T-helper 1 cell treated with Interleukin-12 subunit alpha and Interleukin-12 subunit beta and Interleukin-4 antibody, amounts not matched to agents 30 μg/mL and 1 μg/mL, for 36 hours (primary cell): ENCODE measurements around the gene TSPAN11.
"Not testable (repeated sequence)": the region's sequence is repeated elsewhere in the genome, so short reads cannot be mapped to it uniquely, and the experiment has no call there.

Experiments used
- H3K27ac Mint-ChIP-seq: one replicate; pipeline ENCODE4 v1.8.0; 2021; ENCODE audit warnings: mild to moderate bottlenecking, mixed read lengths
- H3K27me3 Mint-ChIP-seq: one replicate; pipeline ENCODE4 v1.8.0; 2021; ENCODE audit warnings: low read depth, mixed read lengths
- H3K36me3 Mint-ChIP-seq: one replicate; pipeline ENCODE4 v1.8.0; 2021; ENCODE audit warnings: low read depth, mixed read lengths
- H3K4me1 Mint-ChIP-seq: one replicate; pipeline ENCODE4 v1.8.0; 2021; ENCODE audit warnings: low read depth, mixed read lengths
- H3K4me3 Mint-ChIP-seq: one replicate; pipeline ENCODE4 v1.8.0; 2021; ENCODE audit warnings: mild to moderate bottlenecking, moderate library complexity, mixed read lengths
- H3K9me3 Mint-ChIP-seq: one replicate; pipeline ENCODE4 v1.8.0; 2021; ENCODE audit warnings: mixed read lengths

The TSPAN11 gene

DNA sequence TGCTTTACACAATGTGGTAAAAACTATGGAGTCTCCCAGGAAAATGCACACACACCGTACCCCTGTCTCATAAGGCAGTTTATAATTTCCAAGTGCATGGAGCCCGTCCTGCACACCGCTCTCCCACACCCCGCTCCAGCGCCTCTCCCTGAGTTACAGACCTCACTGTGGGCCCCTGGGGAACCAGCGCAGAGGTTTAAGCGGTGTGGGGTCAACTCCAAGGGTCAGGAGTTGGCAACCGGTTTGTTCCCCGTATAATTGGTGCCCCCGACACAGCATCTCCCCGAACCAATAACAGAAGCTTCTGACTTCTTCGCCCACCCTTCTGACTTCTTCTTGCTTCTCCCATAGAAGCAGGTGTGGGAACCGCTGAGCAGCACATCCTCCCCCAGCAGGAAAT is 88.7 kb downstream of the TSPAN11 start:
- peaks cover 6% of the 10 kb centered on the region for H3K27me3 Mint-ChIP-seq
- H3K4me1 Mint-ChIP-seq = no peaks in the 10 kb centered on the region
- H3K27ac Mint-ChIP-seq = no peak overlapping the region
- H3K9me3 Mint-ChIP-seq = no peaks in the 10 kb centered on the region
- H3K4me3 Mint-ChIP-seq = no peak overlapping the region
- no peaks in the 10 kb centered on the region for H3K36me3 Mint-ChIP-seq

DNA sequence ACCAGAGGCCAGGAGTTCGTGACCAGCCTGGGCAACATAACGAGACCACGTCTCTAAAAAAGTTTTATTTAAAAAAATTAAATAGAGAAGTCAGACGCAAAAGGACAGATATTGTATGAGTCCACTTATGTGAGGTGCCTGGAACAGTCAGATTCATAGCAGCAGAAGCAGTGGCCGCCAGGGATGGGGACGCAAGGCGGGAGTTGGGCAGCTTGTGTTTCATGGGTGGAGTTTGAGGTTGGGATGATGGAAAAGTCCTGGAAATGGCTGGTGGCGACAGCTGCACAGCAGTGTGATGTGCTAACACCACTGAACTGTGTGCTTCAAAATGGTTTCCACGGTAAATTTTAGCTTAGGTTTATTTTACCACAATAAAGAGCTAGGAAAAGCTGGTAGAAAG is 89.5 kb downstream of the TSPAN11 start:
- Mint-ChIP-seq H3K27ac (no peak overlapping the region), H3K9me3 (no peaks in the 10 kb centered on the region), H3K27me3 (peaks cover 8% of the 10 kb centered on the region), H3K4me3 (no peak overlapping the region), H3K36me3 (no peaks in the 10 kb centered on the region), H3K4me1 (no peaks in the 10 kb centered on the region)

DNA sequence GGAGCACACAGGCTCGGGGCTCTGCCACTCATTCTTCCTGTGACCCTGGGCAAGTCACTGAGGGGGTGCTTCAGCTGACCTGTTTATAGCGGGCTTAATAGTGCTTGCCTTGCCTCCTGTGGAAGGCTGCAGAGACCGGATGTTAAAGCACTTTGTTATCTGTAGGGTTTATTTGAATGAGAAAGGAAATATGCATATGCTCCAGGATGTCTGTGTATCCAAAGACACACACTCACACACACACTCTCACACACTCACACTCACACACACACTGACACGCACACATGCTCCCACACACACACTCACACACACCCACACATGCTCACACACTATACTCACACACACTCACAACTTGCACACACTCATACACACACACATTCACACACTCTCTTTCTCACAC is 91.0 kb downstream of the TSPAN11 start:
- H3K27me3 Mint-ChIP-seq = peaks cover 13% of the 10 kb centered on the region
- no peak overlapping the region for H3K4me3 Mint-ChIP-seq
- H3K36me3 Mint-ChIP-seq = no peaks in the 10 kb centered on the region
- no peaks in the 10 kb centered on the region for H3K9me3 Mint-ChIP-seq
- H3K4me1 Mint-ChIP-seq = no peaks in the 10 kb centered on the region
- H3K27ac Mint-ChIP-seq = no peak overlapping the region

DNA sequence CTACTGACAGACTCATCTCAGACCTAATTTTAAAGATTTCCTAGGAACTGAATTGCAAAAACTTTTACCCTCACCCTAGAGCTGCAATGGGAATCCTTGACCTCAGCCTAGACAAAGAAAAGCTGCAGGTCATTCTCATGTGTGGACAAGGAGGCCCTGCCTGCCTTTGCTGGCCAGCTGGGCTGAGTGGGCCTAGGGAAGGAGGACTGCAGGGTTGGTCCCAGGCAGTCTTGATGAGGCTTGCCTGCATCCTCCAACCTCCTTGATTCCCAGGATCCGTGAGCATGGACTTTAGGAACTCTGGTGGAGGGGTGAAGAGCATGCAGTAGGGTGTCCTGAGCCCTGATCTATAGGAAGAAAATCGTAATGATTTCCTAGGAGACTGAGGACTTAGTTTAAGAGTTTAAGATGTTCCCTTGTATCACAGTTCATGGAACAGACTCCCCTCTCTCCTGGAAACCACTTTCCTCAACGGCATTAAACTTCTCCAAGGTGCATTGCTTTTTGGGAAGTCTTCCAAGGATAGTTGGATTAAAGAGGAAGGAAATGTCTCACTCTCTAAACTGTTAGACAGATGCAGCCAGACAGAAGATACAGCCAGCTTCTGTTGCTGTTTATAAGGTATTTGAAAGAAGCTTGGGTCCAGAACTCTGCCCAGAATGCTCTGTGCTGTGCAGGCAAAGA is 91.7 kb downstream of the TSPAN11 start:
- H3K27me3 Mint-ChIP-seq = peaks cover 10% of the 10 kb centered on the region
- no peaks in the 10 kb centered on the region for H3K4me1 Mint-ChIP-seq
- H3K36me3 Mint-ChIP-seq = no peaks in the 10 kb centered on the region
- H3K9me3 Mint-ChIP-seq = no peaks in the 10 kb centered on the region
- H3K27ac Mint-ChIP-seq = no peak overlapping the region
- no peak overlapping the region for H3K4me3 Mint-ChIP-seq

DNA sequence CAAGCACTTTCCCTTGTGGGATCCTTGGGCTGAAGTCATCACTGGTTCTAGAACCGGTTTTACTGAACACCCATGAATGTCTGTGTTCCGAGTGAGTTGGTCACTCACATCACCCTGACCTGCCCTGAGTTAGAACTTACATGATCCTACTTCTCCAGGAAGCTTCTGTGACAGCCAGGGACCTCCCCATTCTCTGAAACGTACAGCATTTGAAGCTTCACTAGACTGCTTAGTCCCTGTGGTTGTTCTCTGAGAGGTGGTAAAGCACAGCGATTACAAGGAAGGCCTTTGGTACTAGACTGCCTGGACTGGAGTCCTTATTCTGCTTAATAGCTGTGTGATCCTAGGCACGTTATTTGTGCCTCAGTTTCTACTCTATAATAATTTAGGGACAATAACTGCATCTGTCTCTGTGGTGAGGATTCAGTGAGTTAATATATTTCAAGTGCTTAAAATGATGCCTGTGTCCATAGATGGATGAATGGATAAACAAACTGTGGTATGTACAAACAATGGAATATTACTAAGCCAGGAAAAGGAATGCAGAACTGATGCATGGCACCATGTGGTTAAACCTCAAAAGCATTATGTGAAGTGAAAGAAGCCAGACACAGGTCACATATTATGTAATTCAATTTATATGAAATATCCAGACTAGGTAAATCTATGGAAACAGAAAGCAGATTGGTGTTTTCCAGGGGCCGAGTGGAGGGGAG is 92.4 kb downstream of the TSPAN11 start:
- peaks cover 16% of the 10 kb centered on the region for H3K27me3 Mint-ChIP-seq
- no peaks in the 10 kb centered on the region for H3K9me3 Mint-ChIP-seq
- no peak overlapping the region for H3K4me3 Mint-ChIP-seq
- no peak overlapping the region for H3K27ac Mint-ChIP-seq
- H3K4me1 Mint-ChIP-seq = no peaks in the 10 kb centered on the region
- no peaks in the 10 kb centered on the region for H3K36me3 Mint-ChIP-seq

DNA sequence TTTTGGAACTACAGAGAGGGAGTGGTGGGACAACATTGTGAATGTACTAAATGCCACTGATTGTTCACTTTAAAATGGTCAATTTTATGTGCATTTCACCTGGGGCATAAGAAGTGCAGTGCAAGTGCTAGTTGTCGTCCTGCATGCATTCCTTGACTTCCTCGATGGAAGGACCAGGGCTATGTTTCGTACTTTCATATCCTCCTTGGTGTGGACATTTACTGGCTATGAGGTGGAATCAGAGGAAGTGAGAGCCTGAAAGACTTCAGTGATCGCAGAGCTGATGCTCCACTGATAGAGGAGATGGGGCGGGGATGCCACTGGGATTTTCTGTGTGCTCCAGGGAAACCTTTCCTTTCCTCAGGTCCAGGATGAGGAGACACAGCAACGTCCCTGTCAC is 93.0 kb downstream of the TSPAN11 start:
- H3K9me3 Mint-ChIP-seq = no peaks in the 10 kb centered on the region
- no peaks in the 10 kb centered on the region for H3K4me1 Mint-ChIP-seq
- H3K4me3 Mint-ChIP-seq = no peak overlapping the region

DNA sequence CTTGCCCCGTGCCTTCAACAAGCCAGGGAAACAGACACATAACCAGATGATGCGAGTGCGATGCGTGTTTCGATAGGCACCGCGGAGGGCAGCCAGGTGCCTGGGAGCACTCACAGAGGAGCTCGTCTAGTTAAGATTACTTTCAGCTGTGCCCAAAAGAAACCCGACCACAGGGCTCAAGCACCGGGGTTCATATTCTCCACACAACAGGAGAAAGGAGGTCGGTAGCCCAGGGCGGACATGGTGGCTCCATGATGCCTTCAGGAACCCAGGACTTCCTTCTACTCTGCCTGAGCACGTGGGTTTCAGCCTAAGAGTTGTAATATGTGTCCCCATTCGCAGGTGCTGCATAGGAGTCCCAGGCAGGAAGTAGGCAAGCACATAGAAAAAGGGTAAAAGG is 93.4 kb downstream of the TSPAN11 start:
- Mint-ChIP-seq H3K27ac (no peak overlapping the region), H3K4me3 (no peak overlapping the region), H3K27me3 (peaks cover 22% of the 10 kb centered on the region), H3K9me3 (no peaks in the 10 kb centered on the region), H3K4me1 (no peaks in the 10 kb centered on the region), H3K36me3 (no peaks in the 10 kb centered on the region)

More for the DNA sequence above, 93.0 kb downstream of the TSPAN11 start:
- peaks cover 20% of the 10 kb centered on the region for H3K27me3 Mint-ChIP-seq
- H3K36me3 Mint-ChIP-seq = no peaks in the 10 kb centered on the region
- no peak overlapping the region for H3K27ac Mint-ChIP-seq

DNA sequence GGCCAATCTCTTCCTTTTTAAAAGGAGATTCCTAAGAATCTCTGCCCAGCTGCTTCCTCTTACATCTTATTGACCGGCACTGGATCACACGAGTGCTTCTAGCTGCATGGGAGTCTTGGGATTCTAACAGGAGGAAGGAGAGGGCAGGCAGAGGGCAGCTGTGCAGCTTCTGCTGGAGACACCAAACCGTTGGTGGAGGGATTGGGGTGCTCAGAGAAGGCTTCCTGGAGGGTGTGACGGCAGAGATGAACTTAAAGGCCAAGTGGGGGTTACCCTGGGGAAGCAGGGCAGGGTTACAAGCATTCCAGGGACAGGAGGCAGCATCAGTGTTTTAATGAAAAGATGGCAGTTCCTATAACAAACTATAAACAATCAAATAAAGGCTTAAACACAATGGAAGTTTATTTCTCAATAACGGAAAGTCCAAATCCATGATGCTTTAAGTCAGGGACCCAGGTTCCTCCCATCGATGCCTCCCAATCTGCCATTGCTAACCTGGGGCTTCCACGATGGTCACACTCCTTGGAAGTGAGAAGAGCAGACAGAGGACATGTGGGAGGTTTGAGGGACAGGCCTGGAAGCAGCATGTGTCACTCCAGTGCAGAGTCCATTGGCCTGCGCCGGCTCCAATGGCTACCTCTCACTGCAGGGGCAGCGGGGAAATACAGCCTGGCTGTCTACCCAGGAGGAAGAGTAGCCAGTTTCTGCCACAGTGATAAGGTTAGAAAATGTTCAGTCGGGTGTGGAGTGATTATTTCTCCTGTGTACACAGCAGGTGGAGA is 94.0 kb downstream of the TSPAN11 start:
- no peaks in the 10 kb centered on the region for H3K4me1 Mint-ChIP-seq
- no peak overlapping the region for H3K27ac Mint-ChIP-seq
- peaks cover 25% of the 10 kb centered on the region for H3K27me3 Mint-ChIP-seq
- H3K9me3 Mint-ChIP-seq = no peaks in the 10 kb centered on the region
- H3K4me3 Mint-ChIP-seq = no peak overlapping the region
- no peaks in the 10 kb centered on the region for H3K36me3 Mint-ChIP-seq

DNA sequence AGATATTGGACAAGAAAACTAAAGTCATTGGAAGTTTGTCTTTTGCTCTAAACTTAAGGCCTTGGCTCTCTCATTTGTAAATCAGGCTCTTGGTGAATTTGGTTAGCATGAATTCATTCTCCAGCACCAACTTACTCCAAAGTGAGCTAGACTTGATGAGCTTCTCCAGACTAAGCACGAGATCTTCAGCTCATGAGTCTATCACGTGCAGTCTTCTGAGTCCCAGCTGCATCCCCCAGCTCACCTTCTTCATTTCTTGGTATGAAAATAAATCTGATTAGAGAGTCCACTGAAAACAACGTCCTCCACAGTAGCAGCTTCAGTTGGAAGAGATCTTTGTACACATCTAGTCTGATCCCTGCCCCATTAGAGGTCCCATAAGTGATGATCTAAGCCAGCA is 94.6 kb downstream of the TSPAN11 start:
- Mint-ChIP-seq H3K27ac (no peak overlapping the region), H3K4me3 (no peak overlapping the region), H3K36me3 (no peaks in the 10 kb centered on the region), H3K4me1 (no peaks in the 10 kb centered on the region), H3K27me3 (peaks cover 25% of the 10 kb centered on the region), H3K9me3 (no peaks in the 10 kb centered on the region)

DNA sequence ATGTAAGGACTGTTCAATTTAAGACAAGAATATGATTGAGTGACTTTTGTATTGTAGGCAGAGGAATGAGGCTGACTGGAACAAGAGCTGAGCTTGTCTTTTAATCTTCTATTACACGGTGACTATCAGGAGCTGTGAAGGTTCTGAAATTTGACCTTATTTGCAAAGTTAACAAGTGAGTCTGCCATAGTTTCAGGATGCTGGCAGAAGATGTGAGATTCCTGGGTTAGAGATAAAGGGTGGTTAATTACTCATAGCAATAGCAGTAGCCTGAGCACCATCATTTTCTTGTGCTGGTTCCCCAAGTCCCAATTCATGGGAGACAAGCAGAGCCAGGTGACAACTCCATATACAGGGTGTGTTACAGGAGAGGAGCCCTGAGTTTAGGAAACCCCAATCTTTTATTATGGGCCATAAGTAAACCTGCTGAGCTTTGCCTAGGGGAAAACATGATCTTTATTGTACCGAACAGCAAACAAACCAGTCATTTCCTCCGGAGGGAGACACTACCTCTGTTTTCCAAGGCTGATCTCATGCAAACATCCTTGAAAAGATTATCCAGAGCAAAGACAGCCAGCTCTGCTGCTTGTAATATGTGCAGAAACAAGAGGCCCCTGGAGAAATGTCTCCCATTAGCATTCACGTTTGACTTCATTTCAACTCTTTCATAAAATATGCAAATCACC is 95.4 kb downstream of the TSPAN11 start:
- H3K4me1 Mint-ChIP-seq = no peaks in the 10 kb centered on the region
- H3K36me3 Mint-ChIP-seq = no peaks in the 10 kb centered on the region
- no peak overlapping the region for H3K4me3 Mint-ChIP-seq
- no peaks in the 10 kb centered on the region for H3K9me3 Mint-ChIP-seq
- no peak overlapping the region for H3K27ac Mint-ChIP-seq
- peaks cover 25% of the 10 kb centered on the region for H3K27me3 Mint-ChIP-seq

DNA sequence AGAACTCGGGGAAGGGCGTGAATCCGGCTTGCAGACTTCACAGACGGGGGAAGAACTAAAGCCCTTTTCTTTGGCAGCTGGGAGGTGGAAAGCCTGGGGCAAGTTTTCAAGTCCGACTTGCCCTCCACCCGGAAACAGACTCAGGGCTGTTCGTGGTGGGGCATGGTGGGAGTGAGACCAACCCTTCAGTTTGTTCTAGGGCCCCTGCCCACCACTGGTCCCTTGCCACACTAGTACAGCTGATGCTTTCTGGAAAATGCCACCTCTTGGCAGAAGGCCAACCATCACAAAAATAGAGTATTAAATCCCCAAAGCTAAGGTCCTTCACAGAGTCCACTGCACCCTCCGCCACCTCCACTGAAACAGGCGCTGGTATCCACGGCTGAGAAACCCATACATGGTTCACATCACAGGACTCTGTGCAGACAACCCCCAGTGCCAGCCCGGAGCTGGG is 96.8 kb downstream of the TSPAN11 start:
- Mint-ChIP-seq H3K9me3 (no peaks in the 10 kb centered on the region), H3K4me1 (no peaks in the 10 kb centered on the region), H3K27ac (no peak overlapping the region), H3K4me3 (no peak overlapping the region), H3K27me3 (peaks cover 25% of the 10 kb centered on the region), H3K36me3 (no peaks in the 10 kb centered on the region)

DNA sequence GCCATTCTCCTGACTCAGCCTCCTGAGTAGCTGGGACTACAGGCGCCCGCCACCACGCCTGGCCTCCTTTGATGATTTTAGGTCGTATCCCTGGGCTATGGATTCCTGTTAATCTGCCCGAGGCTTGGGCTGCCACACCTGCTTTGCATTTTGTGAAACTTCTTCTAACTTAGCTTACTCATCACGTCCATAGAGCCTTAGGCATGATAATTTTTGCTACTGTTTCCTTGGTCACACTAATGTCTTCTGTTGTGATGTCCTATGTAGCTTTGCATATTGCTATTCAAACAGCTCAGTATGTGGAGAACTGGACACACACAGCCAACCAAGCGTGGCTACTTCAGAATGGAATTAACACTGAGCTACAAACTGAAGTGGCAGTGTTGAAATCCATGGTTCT is 99.7 kb downstream of the TSPAN11 start:
- no peaks in the 10 kb centered on the region for H3K4me1 Mint-ChIP-seq
- no peak overlapping the region for H3K4me3 Mint-ChIP-seq
- H3K27me3 Mint-ChIP-seq = peaks cover 21% of the 10 kb centered on the region
- no peaks in the 10 kb centered on the region for H3K9me3 Mint-ChIP-seq
- H3K36me3 Mint-ChIP-seq = no peaks in the 10 kb centered on the region
- H3K27ac Mint-ChIP-seq = no peak overlapping the region

DNA sequence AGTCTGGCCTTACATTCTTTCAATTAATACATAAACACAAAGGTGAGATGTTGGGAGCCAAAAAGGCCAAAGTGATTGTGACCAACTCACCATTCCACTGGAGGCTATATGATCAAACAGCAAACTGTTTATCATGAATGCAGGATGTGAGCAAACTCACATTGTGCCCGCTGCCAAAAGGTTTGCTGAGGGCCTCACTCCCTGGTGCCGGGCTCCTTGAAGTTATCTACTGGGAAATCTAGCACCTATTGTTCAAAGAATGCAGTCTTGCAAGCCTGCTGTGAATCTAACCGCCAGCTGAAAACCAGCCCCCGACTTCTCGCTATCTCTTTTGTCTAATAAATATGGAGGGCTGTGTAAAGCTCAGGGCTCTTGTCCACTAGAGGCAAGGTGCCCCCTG is 100.5 kb downstream of the TSPAN11 start:
- H3K4me1 Mint-ChIP-seq, H3K9me3 Mint-ChIP-seq: not testable (repeated sequence)

DNA sequence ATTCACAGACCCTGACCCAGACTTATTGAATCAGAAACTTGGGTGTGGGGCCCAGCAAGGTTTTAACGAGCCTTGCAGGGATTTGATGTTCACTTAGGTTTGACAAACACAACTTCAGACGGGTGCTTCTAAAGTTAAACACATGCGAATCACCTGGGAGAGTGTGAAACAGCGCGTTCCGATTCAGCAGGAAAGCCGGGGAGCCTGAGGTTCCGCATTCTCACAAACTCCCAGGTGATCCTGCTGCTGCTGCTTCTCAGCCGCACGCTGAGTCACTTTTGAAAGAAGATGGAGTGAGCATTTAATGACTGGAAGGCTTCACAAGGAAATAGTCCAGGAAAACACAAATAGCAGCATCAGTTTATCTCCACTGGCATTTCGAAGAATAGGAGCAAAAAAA is 102.9 kb downstream of the TSPAN11 start:
- H3K36me3 Mint-ChIP-seq = no peaks in the 10 kb centered on the region
- no peak overlapping the region for H3K4me3 Mint-ChIP-seq
- H3K27ac Mint-ChIP-seq = no peak overlapping the region
- peaks cover 5% of the 10 kb centered on the region for H3K27me3 Mint-ChIP-seq
- H3K4me1 Mint-ChIP-seq = peaks cover 2% of the 10 kb centered on the region
- no peaks in the 10 kb centered on the region for H3K9me3 Mint-ChIP-seq

More for the DNA sequence above, 100.5 kb downstream of the TSPAN11 start:
- not testable (repeated sequence) for H3K36me3 Mint-ChIP-seq, H3K4me3 Mint-ChIP-seq, H3K27ac Mint-ChIP-seq
- peaks cover 14% of the 10 kb centered on the region for H3K27me3 Mint-ChIP-seq
